ENCODE results near the gene RHBDF1. TPM values are rescaled to one million over a fixed set of nuclear protein-coding genes. Genes with fewer than 3 reads are reported as not detected.
A peak's percentile ranks its signal among the peaks of the same experiment; 100 is the strongest.

Gene RHBDF1
- total RNA-seq = 33.0 TPM

- peak; percentile 82 for DNase-seq
These were observed at the start of gene RHBDF1 for GRCh38 chr16:72561-73548. RHBDF1 (minus strand) TSS chr16:72631; CDS start chr16:65015, 7,616 bp downstream.

- no peak for DNase-seq
These were observed 48.3 kb upstream of the RHBDF1 start for GRCh38 chr16:120756-121155.

- no peak for DNase-seq
These were observed 47.5 kb upstream of the RHBDF1 start for GRCh38 chr16:119835-120491.

- no peak for DNase-seq
These were observed 46.9 kb upstream of the RHBDF1 start for GRCh38 chr16:119295-119694.

GRCh38 chr16:118857-119256 is 46.4 kb upstream of the RHBDF1 start:
- no peak for DNase-seq

GRCh38 chr16:117379-118365 is 45.2 kb upstream of the RHBDF1 start:
- peak; percentile 73 for DNase-seq

GRCh38 chr16:116015-116414 is 43.6 kb upstream of the RHBDF1 start:
- no peak for DNase-seq

- DNase-seq = no peak
These were observed 41.9 kb upstream of the RHBDF1 start for GRCh38 chr16:114327-114726.

GRCh38 chr16:112153-112840 is 39.9 kb upstream of the RHBDF1 start:
- no peak for DNase-seq

GRCh38 chr16:106623-107324 is 34.3 kb upstream of the RHBDF1 start:
- DNase-seq = peak; percentile 92

- DNase-seq = no peak
These were observed 33.1 kb upstream of the RHBDF1 start for GRCh38 chr16:105521-105920.

- DNase-seq = no peak
These were observed 32.5 kb upstream of the RHBDF1 start for GRCh38 chr16:104928-105327.

- no peak for DNase-seq
These were observed 31.9 kb upstream of the RHBDF1 start for GRCh38 chr16:104355-104754.

- DNase-seq = no peak
These were observed 29.8 kb upstream of the RHBDF1 start for GRCh38 chr16:102060-102855.

- no peak for DNase-seq
These were observed 29.2 kb upstream of the RHBDF1 start for GRCh38 chr16:101586-101985.

- no peak for DNase-seq
These were observed 28.6 kb upstream of the RHBDF1 start for GRCh38 chr16:100989-101388.

- DNase-seq = no peak
These were observed 25.4 kb upstream of the RHBDF1 start for GRCh38 chr16:97822-98221.

GRCh38 chr16:96935-97381 is 24.5 kb upstream of the RHBDF1 start:
- DNase-seq = peak; percentile 88

- DNase-seq = no peak
These were observed 22.5 kb upstream of the RHBDF1 start for GRCh38 chr16:94918-95265.
